ENCODE measurements around the gene SAP130. TPM values are rescaled to one million over a fixed set of nuclear protein-coding genes. Genes with fewer than 3 reads are reported as not detected.

Gene SAP130
- polyA plus RNA-seq, 1 of the 3 experiments (the other 2 are of a cell fraction): 19.0 TPM

GRCh38 chr2:127929449-127929848 is 98.4 kb downstream of the SAP130 start:
- Histone ChIP-seq H3K9me2 (no peaks in the 10 kb centered on the region), H3K4me2 (no peak overlapping the region), H4K20me1 (ENCODE audit: insufficient read depth) (no peaks in the 10 kb centered on the region), H2AFZ (ENCODE audit: low read depth) (no peak overlapping the region), H3K9me3 (no peaks in the 10 kb centered on the region), H3K9ac (no peak overlapping the region), H3K4me1 (ENCODE audit: control insufficient read depth in 1 of 2, insufficient read depth in 2 of 2, low read depth in 1 of 2, low read length in 1 of 2) (no peaks in the 10 kb centered on the region), H3K27me3 (ENCODE audit: insufficient read depth) (no peaks in the 10 kb centered on the region), H3K79me2 (ENCODE audit: insufficient read depth) (no peaks in the 10 kb centered on the region), H3F3A (replicated peaks; ENCODE audit: insufficient read depth) (peaks cover 3% of the 10 kb centered on the region), H3K27ac (ENCODE audit: low read depth in 2 of 2, low read length in 1 of 2) (no peak overlapping the region), H3K36me3 (replicated peaks in 1 of 2; ENCODE audit: control insufficient read depth in 1 of 2, insufficient read depth in 2 of 2, low read length in 1 of 2) (no peaks in the 10 kb centered on the region), H3K4me3 (ENCODE audit: low read depth in 2 of 2, low read length in 1 of 2) (no peak overlapping the region)
- ChIA-PET POLR2A (no interaction called here), CTCF (interaction anchor here (1.0 kb wide), 1 partner anchor 13 kb away, joined by 4 read pairs; no protein-coding TSS in a partner anchor)
- WGBS (ENCODE audit: low lambda C conversion rate): 71% methylated on average over 1 of the region's 1 CpG
- TF ChIP-seq SIN3A (IDR thresholded peaks at IDR 0.05; ENCODE audit: borderline replicate concordance, low read depth, low read length): no peak
- no peak for TF ChIP-seq NRF1 (IDR thresholded peaks at IDR 0.05; ENCODE audit: low read depth, low read length)
- no peak for TF ChIP-seq RCOR1 (IDR thresholded peaks at IDR 0.05; ENCODE audit: low read length)
- no peak for TF ChIP-seq FOSL2 (IDR thresholded peaks at IDR 0.05; ENCODE audit: borderline replicate concordance, low read depth)
- TF ChIP-seq MEF2A (IDR thresholded peaks at IDR 0.05; ENCODE audit: borderline replicate concordance, low read depth): no peak
- TF ChIP-seq RAD21 (IDR thresholded peaks at IDR 0.05; ENCODE audit: low read length): no peak
- TF ChIP-seq USF2 (IDR thresholded peaks at IDR 0.05; ENCODE audit: borderline replicate concordance, low read depth, low read length): no peak
- TF ChIP-seq GATA2 (CRISPR knock-in tag; IDR thresholded peaks at IDR 0.05): no peak
- TF ChIP-seq, protein P1, sequence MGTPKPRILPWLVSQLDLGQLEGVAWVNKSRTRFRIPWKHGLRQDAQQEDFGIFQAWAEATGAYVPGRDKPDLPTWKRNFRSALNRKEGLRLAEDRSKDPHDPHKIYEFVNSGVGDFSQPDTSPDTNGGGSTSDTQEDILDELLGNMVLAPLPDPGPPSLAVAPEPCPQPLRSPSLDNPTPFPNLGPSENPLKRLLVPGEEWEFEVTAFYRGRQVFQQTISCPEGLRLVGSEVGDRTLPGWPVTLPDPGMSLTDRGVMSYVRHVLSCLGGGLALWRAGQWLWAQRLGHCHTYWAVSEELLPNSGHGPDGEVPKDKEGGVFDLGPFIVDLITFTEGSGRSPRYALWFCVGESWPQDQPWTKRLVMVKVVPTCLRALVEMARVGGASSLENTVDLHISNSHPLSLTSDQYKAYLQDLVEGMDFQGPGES (IDR thresholded peaks at IDR 0.05; ENCODE audit: low read depth, low read length): no peak
- no peak for TF ChIP-seq TCF12 (IDR thresholded peaks at IDR 0.05)
- TF ChIP-seq GABPA (IDR thresholded peaks at IDR 0.05; ENCODE audit: low read depth): no peak
- no peak for TF ChIP-seq RXRA (IDR thresholded peaks at IDR 0.05; ENCODE audit: borderline replicate concordance, low read depth)
- TF ChIP-seq MAX (IDR thresholded peaks at IDR 0.05; ENCODE audit: low read depth): no peak
- TF ChIP-seq TAF1 (IDR thresholded peaks at IDR 0.05; ENCODE audit: borderline replicate concordance, low read depth, low read length): no peak
- no peak for TF ChIP-seq RFX5 (IDR thresholded peaks at IDR 0.05; ENCODE audit: low read length)
- no peak for DNase-seq

GRCh38 chr2:127927384-127927783 is 100.5 kb downstream of the SAP130 start:
- H2AFZ ChIP-seq (ENCODE audit: low read depth): no peak overlapping the region
- no peaks in the 10 kb centered on the region for H3K27me3 ChIP-seq (ENCODE audit: insufficient read depth)
- ChIA-PET POLR2A (no interaction called here), CTCF (interaction anchor here (0.8 to 1.0 kb wide), 2 partner anchors 21 to 23 kb away, joined by 3 to 4 read pairs; no protein-coding TSS in a partner anchor)
- H3K36me3 ChIP-seq (replicated peaks in 1 of 2; ENCODE audit: control insufficient read depth in 1 of 2, insufficient read depth in 2 of 2, low read length in 1 of 2): no peaks in the 10 kb centered on the region
- H3K4me3 ChIP-seq (ENCODE audit: low read depth in 2 of 2, low read length in 1 of 2): no peak overlapping the region
- no peak for DNase-seq
- no peak overlapping the region for H3K4me2 ChIP-seq
- H4K20me1 ChIP-seq (ENCODE audit: insufficient read depth): no peaks in the 10 kb centered on the region
- H3F3A ChIP-seq (replicated peaks; ENCODE audit: insufficient read depth): peaks cover 3% of the 10 kb centered on the region
- WGBS (ENCODE audit: low lambda C conversion rate): 80% methylated on average over 3 of the region's 3 CpGs
- no peak for TF ChIP-seq ELF1 (IDR thresholded peaks at IDR 0.05)
- no peak for TF ChIP-seq MAX (IDR thresholded peaks at IDR 0.05; ENCODE audit: low read depth)
- no peak for TF ChIP-seq TEAD4 (IDR thresholded peaks at IDR 0.05; ENCODE audit: borderline replicate concordance, insufficient read depth)
- no peak for TF ChIP-seq JUND (IDR thresholded peaks at IDR 0.05)
- TF ChIP-seq TAF1 (IDR thresholded peaks at IDR 0.05; ENCODE audit: borderline replicate concordance, low read depth, low read length): no peak
- no peaks in the 10 kb centered on the region for H3K9me2 ChIP-seq
- no peak overlapping the region for H3K9ac ChIP-seq
- H3K27ac ChIP-seq (ENCODE audit: low read depth in 2 of 2, low read length in 1 of 2): no peak overlapping the region
- no peaks in the 10 kb centered on the region for H3K9me3 ChIP-seq
- H3K4me1 ChIP-seq (ENCODE audit: control insufficient read depth in 1 of 2, insufficient read depth in 2 of 2, low read depth in 1 of 2, low read length in 1 of 2): no peaks in the 10 kb centered on the region
- H3K79me2 ChIP-seq (ENCODE audit: insufficient read depth): no peaks in the 10 kb centered on the region
